H1 (cell line): ENCODE data around the gene GJC3. TPM values are rescaled to one million over a fixed set of nuclear protein-coding genes. Genes with fewer than 3 reads are reported as not detected.
"Not testable (repeated sequence)": the region's sequence is repeated elsewhere in the genome, so short reads cannot be mapped to it uniquely, and the experiment has no call there.

Source experiments
- CTCF ChIA-PET: fragments of 300-600 bp; sonication (Branson Sonifier 250); formaldehyde crosslinking; loops from one replicate; lab custom pipeline; 2021; ENCODE audit not compliant: partially characterized antibody; lab: Charles Lee
- POLR2A ChIA-PET: fragments of 300-600 bp; sonication (Branson Sonifier 250); formaldehyde crosslinking; loops from one replicate; lab custom pipeline; 2021; ENCODE audit warnings: inconsistent platforms; ENCODE audit not compliant: partially characterized antibody; lab: Charles Lee
- DNase-seq, 2 experiments: peaks; one replicate each; pipeline versions ENCODE4 v3.0.0 to v3.0.0-alpha.2; 2010 to 2022; ENCODE audit warnings: low spot score in 2 of 2, low read depth in 1 of 2, mixed read lengths in 1 of 2
- FAIRE-seq: peaks from 2 replicates; lab custom pipeline; 2011; peaks lifted over from hg19 to GRCh38; lab: Jason Lieb, UNC
- H2AFZ ChIP-seq: 2 replicates; pipeline ENCODE4 v1.8.1; 2012; ENCODE audit warnings: low read length, inconsistent platforms
- H2AK5ac ChIP-seq: 2 replicates; pipeline ENCODE4 v1.6.1; 2013; ENCODE audit warnings: low read depth, low read length
- H2BK120ac ChIP-seq: replicated peaks from 2 replicates; pipeline ENCODE3; 2013; ENCODE audit warnings: low read depth, low read length, inconsistent platforms
- H2BK12ac ChIP-seq: 2 replicates; pipeline ENCODE4 v1.6.1; 2013; ENCODE audit warnings: low read depth, low read length
- H2BK15ac ChIP-seq: 2 replicates; pipeline ENCODE4 v1.6.1; 2013; ENCODE audit warnings: low read length
- H2BK20ac ChIP-seq: 2 replicates; pipeline ENCODE4 v1.6.1; 2013; ENCODE audit warnings: low read length
- H2BK5ac ChIP-seq: 2 replicates; pipeline ENCODE4 v1.6.1; 2013; ENCODE audit warnings: low read depth, low read length
- H3K14ac ChIP-seq: 2 replicates; pipeline ENCODE4 v1.6.1; 2013; ENCODE audit warnings: inconsistent platforms; ENCODE audit not compliant: insufficient read length
- H3K18ac ChIP-seq: 2 replicates; pipeline ENCODE4 v1.6.1; 2013; ENCODE audit warnings: low read length; ENCODE audit errors: extremely low read depth
- H3K23ac ChIP-seq: 2 replicates; pipeline ENCODE4 v1.6.1; 2013; ENCODE audit warnings: inconsistent platforms; ENCODE audit not compliant: insufficient read length
- H3K23me2 ChIP-seq: 2 replicates; pipeline ENCODE4 v1.6.1; 2013; ENCODE audit warnings: low read depth, low read length
- H3K27ac ChIP-seq: 2 replicates; pipeline ENCODE4 v1.6.1; 2011; ENCODE audit warnings: low read depth, low read length, inconsistent platforms
- H3K27me3 ChIP-seq, 4 experiments: replicated peaks in 1 of 4; 1 replicate in 1 of 4; 2 replicates in 3 of 4; pipeline versions ENCODE4 v1.6.1 to v1.8.1; 2011 to 2013; ENCODE audit warnings: low read length in 3 of 4, mild to moderate bottlenecking in 3 of 4, inconsistent platforms in 2 of 4, mixed read lengths in 2 of 4, moderate library complexity in 1 of 4; ENCODE audit not compliant: control insufficient read depth in 3 of 4, insufficient read depth in 3 of 4; ENCODE audit errors: extremely low read depth in 1 of 4
- H3K36me3 ChIP-seq, 4 experiments: 2 replicates each; pipeline versions ENCODE4 v1.6.1 to v1.8.1; 2011 to 2013; ENCODE audit warnings: mild to moderate bottlenecking in 4 of 4, low read length in 3 of 4, moderate library complexity in 2 of 4, control low read depth in 1 of 4, inconsistent platforms in 1 of 4; ENCODE audit not compliant: insufficient read depth in 4 of 4, control insufficient read depth in 2 of 4
- H3K4ac ChIP-seq: replicated peaks from 2 replicates; pipeline ENCODE3; 2013; ENCODE audit warnings: low read length, low read depth, mixed read lengths, inconsistent platforms; ENCODE audit not compliant: insufficient read length
- H3K4me1 ChIP-seq, 4 experiments: replicated peaks in 1 of 4; 1 replicate in 1 of 4; 2 replicates in 3 of 4; pipeline versions ENCODE4 v1.6.1 to v1.8.1; 2011 to 2013; ENCODE audit warnings: low read length in 3 of 4, inconsistent platforms in 2 of 4, mixed read lengths in 1 of 4; ENCODE audit not compliant: insufficient read depth in 4 of 4, control insufficient read depth in 3 of 4
- H3K4me2 ChIP-seq, 2 experiments: 2 replicates each; pipeline versions ENCODE4 v1.6.1 to v1.8.1; 2011 to 2013; ENCODE audit warnings: low read depth in 2 of 2, low read length in 2 of 2, control low read depth in 1 of 2, inconsistent platforms in 1 of 2, mild to moderate bottlenecking in 1 of 2; ENCODE audit not compliant: insufficient read depth in 1 of 2
- H3K4me3 ChIP-seq, 4 experiments: fragments of 200-600, 300-600 bp in 1 of 4; sonication (generic), shearing (Covaris generic), sonication (Bioruptor Twin) in 1 of 4; 2 replicates each; pipeline versions ENCODE4 v1.5.1 to v1.8.1; 2011 to 2016; ENCODE audit warnings: low read length in 4 of 4, low read depth in 3 of 4, control low read depth in 2 of 4, inconsistent platforms in 2 of 4, mild to moderate bottlenecking in 2 of 4, mixed read lengths in 1 of 4, moderate library complexity in 1 of 4; ENCODE audit not compliant: insufficient read depth in 2 of 4; ENCODE audit errors: extremely low read depth in 1 of 4
- H3K56ac ChIP-seq: replicated peaks from 2 replicates; pipeline ENCODE3; 2013; ENCODE audit warnings: low read depth, mild to moderate bottlenecking, mixed read lengths, low read length, inconsistent platforms; ENCODE audit not compliant: insufficient read length
- H3K79me1 ChIP-seq: 2 replicates; pipeline ENCODE4 v1.6.1; 2013; ENCODE audit warnings: low read depth, low read length, control low read depth
- H3K79me2 ChIP-seq, 2 experiments: 2 replicates each; pipeline versions ENCODE4 v1.6.1 to v1.8.1; 2012 to 2013; ENCODE audit warnings: low read length in 2 of 2, mild to moderate bottlenecking in 2 of 2, inconsistent platforms in 1 of 2; ENCODE audit not compliant: insufficient read depth in 2 of 2, control insufficient read depth in 1 of 2
- H3K9ac ChIP-seq, 4 experiments: replicated peaks in 1 of 4; 1 replicate in 1 of 4; 2 replicates in 3 of 4; pipeline versions ENCODE4 v1.6.1 to v1.8.1; 2011 to 2013; ENCODE audit warnings: low read depth in 3 of 4, low read length in 3 of 4, control low read depth in 2 of 4, mild to moderate bottlenecking in 2 of 4, moderate library complexity in 2 of 4, inconsistent platforms in 1 of 4; ENCODE audit errors: extremely low read depth in 1 of 4
- H3K9me3 ChIP-seq, 2 experiments: 2 replicates each; pipeline versions ENCODE4 v1.6.1 to v1.8.1; 2012 to 2013; ENCODE audit warnings: mild to moderate bottlenecking in 2 of 2, moderate library complexity in 2 of 2, control low read depth in 1 of 2, inconsistent platforms in 1 of 2, low read depth in 1 of 2, low read length in 1 of 2, mixed read lengths in 1 of 2; ENCODE audit not compliant: insufficient read depth in 2 of 2
- H4K20me1 ChIP-seq, 2 experiments: replicated peaks in 1 of 2; 2 replicates each; pipeline versions ENCODE3 to v1.8.1; 2011 to 2013; ENCODE audit warnings: inconsistent platforms in 2 of 2, low read length in 2 of 2, mild to moderate bottlenecking in 1 of 2; ENCODE audit not compliant: insufficient read depth in 2 of 2, control insufficient read depth in 1 of 2
- H4K5ac ChIP-seq: 2 replicates; pipeline ENCODE4 v1.6.1; 2013; ENCODE audit warnings: low read length, low read depth, mixed read lengths, inconsistent platforms; ENCODE audit not compliant: insufficient read length
- H4K8ac ChIP-seq: 2 replicates; pipeline ENCODE4 v1.8.0; 2013; ENCODE audit warnings: mild to moderate bottlenecking, moderate library complexity, low read length, inconsistent platforms; ENCODE audit not compliant: insufficient read depth; ENCODE audit errors: extremely low read depth
- H4K91ac ChIP-seq: replicated peaks from 2 replicates; pipeline ENCODE3; 2013; ENCODE audit warnings: low read length, mixed read lengths, inconsistent platforms; ENCODE audit not compliant: insufficient read length
- WGBS, 2 experiments: shearing (Covaris generic) in 1 of 2; methylation state at CpG; one replicate each; pipeline versions ENCODE4 v1.1.6 to v1.1.7; 2013 to 2015; ENCODE audit warnings: low lambda C conversion rate in 2 of 2, mixed read lengths in 2 of 2, inconsistent platforms in 1 of 2, low coverage in 1 of 2, missing lambda C conversion rate in 1 of 2; ENCODE audit not compliant: insufficient replicate concordance in 2 of 2, insufficient coverage in 1 of 2, insufficient read length in 1 of 2; ENCODE audit errors: extremely low coverage in 1 of 2, missing lambda C conversion rate in 1 of 2; 5-methylcytosine and 5-hydroxymethylcytosine counted together
- polyA plus RNA-seq, 7 experiments: library from polyadenylated mRNA; depleted of rRNA in 3 of 7; stranded (reverse) in 5 of 7; unstranded in 2 of 7; fragments of >200 nt in 5 of 7; fragments of 200-250 nt in 2 of 7; gene quantifications; 1 replicate in 5 of 7; 2 replicates in 1 of 7; 4 replicates in 1 of 7; pipeline versions ENCODE4 v1.2.1 to v1.2.3, GENCODE V29; 2011 to 2013; ENCODE audit warnings: missing spikeins in 2 of 7, mixed read lengths in 2 of 7
- total RNA-seq: library from RNA; stranded (reverse); fragmentation: NEBNext Ultra II Directional; extraction: Animal tissue kit (Norgen Biotek cat#: 25700); gene quantifications from 2 replicates; pipeline ENCODE4 v1.2.1, GENCODE V29; 2021

GJC3 gene
- total and polyA plus RNA-seq, 2 of the 8 experiments (the other 6 are each of a cell fraction or from before 2014, with no cell fraction given) = 2.7 to 3.0 TPM

GRCh38 chr7:99969813-99970212, 40.4 kb upstream of the GJC3 start:
- H4K20me1 ChIP-seq, H4K8ac ChIP-seq, H3K27me3 ChIP-seq, FAIRE-seq, H4K5ac ChIP-seq, H3K27ac ChIP-seq, H2BK120ac ChIP-seq, H2AFZ ChIP-seq, H3K4me1 ChIP-seq, H2AK5ac ChIP-seq, H4K91ac ChIP-seq, H3K23me2 ChIP-seq, H3K9me3 ChIP-seq, H3K36me3 ChIP-seq, H3K23ac ChIP-seq, H3K4me3 ChIP-seq, H3K79me1 ChIP-seq, H3K9ac ChIP-seq, H2BK15ac ChIP-seq, H3K4me2 ChIP-seq, H2BK5ac ChIP-seq, H3K4ac ChIP-seq, H2BK12ac ChIP-seq, H3K14ac ChIP-seq, H3K56ac ChIP-seq, DNase-seq, H3K79me2 ChIP-seq, H3K18ac ChIP-seq, H2BK20ac ChIP-seq: not testable (repeated sequence)
- CTCF ChIA-PET = interaction anchor here (0.7 to 3.9 kb wide), 3 partner anchors 8 to 15 kb away, joined by 3 to 16 read pairs (median 3); no protein-coding TSS in a partner anchor
- POLR2A ChIA-PET = interaction anchor here (0.6 to 1.2 kb wide), 4 partner anchors 26 to 1196 kb away, joined by 3 read pairs; no protein-coding TSS in a partner anchor
- 69% methylated on average over 1 of the region's 1 CpG; no CpG with 5 or more reads in 1 of the 2 experiments for WGBS, 2 experiments
